ENCODE data around the gene ISY1.
"Not testable (repeated sequence)": the region's sequence is repeated elsewhere in the genome, so short reads cannot be mapped to it uniquely, and the experiment has no call there.

Gene ISY1

DNA sequence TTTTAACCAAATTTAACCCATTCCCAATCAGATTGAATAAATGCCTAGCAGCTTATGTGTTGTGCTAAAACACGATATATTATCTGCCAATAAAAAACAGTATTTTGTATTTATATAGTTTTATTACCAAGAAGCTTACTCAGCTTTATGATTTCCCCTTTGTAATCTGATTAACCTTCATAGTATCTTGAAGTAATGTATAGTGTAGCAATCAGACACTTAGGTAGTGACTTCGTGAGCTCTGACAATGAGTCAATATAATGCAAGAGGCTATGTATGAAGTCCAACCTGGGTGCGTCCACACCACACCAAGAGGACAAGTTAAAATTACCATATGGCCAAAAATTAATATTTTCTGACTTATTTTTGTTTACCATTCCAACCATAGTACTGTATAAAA is 24.9 kb upstream of the ISY1 start:
- Histone ChIP-seq H3K4me1 (ENCODE audit: control insufficient read depth in 1 of 2, insufficient read depth in 2 of 2, low read length in 2 of 2) (peaks cover 0 to 16% of the 10 kb centered on the region in 2 donors), H3K27me3 (ENCODE audit: control insufficient read depth in 1 of 2, insufficient read depth in 2 of 2, low read length in 2 of 2) (no peaks in the 10 kb centered on the region), H3K9me3 (ENCODE audit: control insufficient read depth in 1 of 2, low read length in 2 of 2) (no peaks in the 10 kb centered on the region), H3K27ac (ENCODE audit: low read depth, low read length) (no peak overlapping the region), H3K36me3 (ENCODE audit: control insufficient read depth in 1 of 2, insufficient read depth in 2 of 2, low read length in 2 of 2) (no peaks in the 10 kb centered on the region), H3K4me3 (ENCODE audit: low read depth in 1 of 2, low read length in 2 of 2) (peak overlapping the region in 1 of 2 donors; percentile 9), H3K9ac (ENCODE audit: low read depth in 1 of 2, low read length in 2 of 2) (no peak overlapping the region)

DNA sequence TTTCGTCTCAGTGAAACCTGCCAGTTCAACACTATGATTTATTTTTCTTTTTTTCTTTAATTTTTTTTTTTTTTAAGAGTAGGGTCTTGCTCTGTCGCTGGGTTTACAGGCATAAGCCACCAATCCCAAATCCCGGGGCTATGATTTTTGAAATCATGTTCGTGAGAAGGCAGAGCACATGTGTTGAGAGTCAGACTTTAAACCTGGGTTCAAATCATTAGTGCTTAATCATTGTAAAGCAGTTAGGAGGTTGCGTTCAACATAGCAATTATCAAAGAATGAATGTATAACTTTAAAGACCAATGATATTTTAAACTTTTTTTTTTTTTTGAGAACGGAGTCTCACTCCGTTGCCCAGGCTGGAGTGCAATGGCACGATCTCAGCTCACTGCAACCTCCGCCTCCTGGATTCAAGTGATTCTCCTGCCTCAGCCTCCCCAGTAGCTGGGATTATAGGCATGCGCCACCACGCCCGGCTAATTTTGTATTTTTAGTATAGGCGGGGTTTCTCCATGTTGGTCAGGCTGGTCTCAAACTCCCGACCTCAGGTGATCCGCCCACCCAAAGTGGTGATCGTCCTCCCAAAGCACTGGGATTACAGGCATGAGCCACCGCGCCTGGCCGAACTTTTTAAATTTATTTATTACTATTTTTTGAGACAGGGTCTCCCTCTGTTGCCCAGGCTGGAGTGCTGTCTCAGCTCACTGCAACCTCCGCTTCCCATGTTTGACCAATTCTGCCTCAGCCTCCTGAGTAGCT is 24.1 kb upstream of the ISY1 start:
- H3K4me3 ChIP-seq (ENCODE audit: low read depth in 1 of 2, low read length in 2 of 2) = peak overlapping the region in 1 of 2 donors; percentile 97
- H3K4me1 ChIP-seq (ENCODE audit: control insufficient read depth in 1 of 2, insufficient read depth in 2 of 2, low read length in 2 of 2) = peaks cover 4 to 23% of the 10 kb centered on the region in 2 donors
- not testable (repeated sequence) for H3K27ac ChIP-seq (ENCODE audit: low read depth, low read length)

DNA sequence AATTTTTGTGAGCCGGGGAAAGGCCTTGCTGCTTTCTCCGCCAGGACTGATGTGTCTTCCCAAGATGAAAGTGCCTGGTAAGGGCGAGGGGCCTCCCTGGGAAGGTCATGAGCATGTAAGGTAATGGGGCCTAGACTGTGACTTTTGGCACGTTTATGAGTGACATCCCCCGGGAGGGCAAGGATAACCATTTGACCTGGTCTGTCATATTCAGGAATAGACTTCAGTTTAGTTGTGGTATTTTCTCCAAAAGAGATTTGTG is 23.5 kb upstream of the ISY1 start:
- Histone ChIP-seq H3K36me3 (ENCODE audit: control insufficient read depth in 1 of 2, insufficient read depth in 2 of 2, low read length in 2 of 2) (no peaks in the 10 kb centered on the region), H3K4me1 (ENCODE audit: control insufficient read depth in 1 of 2, insufficient read depth in 2 of 2, low read length in 2 of 2) (peaks cover 4 to 28% of the 10 kb centered on the region in 2 donors), H3K27me3 (ENCODE audit: control insufficient read depth in 1 of 2, insufficient read depth in 2 of 2, low read length in 2 of 2) (no peaks in the 10 kb centered on the region), H3K4me3 (ENCODE audit: low read depth in 1 of 2, low read length in 2 of 2) (peak overlapping the region; percentile 93 to 97), H3K27ac (ENCODE audit: low read depth, low read length) (peak overlapping the region; percentile 89), H3K9ac (ENCODE audit: low read depth in 1 of 2, low read length in 2 of 2) (peak overlapping the region; percentile 98 to 99), H3K9me3 (ENCODE audit: control insufficient read depth in 1 of 2, low read length in 2 of 2) (no peaks in the 10 kb centered on the region)

More for the DNA sequence above, 24.1 kb upstream of the ISY1 start:
- H3K9ac ChIP-seq (ENCODE audit: low read depth in 1 of 2, low read length in 2 of 2) = peak overlapping the region in 1 of 2 donors; percentile 99
- H3K36me3 ChIP-seq (ENCODE audit: control insufficient read depth in 1 of 2, insufficient read depth in 2 of 2, low read length in 2 of 2); H3K9me3 ChIP-seq (ENCODE audit: control insufficient read depth in 1 of 2, low read length in 2 of 2); H3K27me3 ChIP-seq (ENCODE audit: control insufficient read depth in 1 of 2, insufficient read depth in 2 of 2, low read length in 2 of 2): not testable (repeated sequence)

DNA sequence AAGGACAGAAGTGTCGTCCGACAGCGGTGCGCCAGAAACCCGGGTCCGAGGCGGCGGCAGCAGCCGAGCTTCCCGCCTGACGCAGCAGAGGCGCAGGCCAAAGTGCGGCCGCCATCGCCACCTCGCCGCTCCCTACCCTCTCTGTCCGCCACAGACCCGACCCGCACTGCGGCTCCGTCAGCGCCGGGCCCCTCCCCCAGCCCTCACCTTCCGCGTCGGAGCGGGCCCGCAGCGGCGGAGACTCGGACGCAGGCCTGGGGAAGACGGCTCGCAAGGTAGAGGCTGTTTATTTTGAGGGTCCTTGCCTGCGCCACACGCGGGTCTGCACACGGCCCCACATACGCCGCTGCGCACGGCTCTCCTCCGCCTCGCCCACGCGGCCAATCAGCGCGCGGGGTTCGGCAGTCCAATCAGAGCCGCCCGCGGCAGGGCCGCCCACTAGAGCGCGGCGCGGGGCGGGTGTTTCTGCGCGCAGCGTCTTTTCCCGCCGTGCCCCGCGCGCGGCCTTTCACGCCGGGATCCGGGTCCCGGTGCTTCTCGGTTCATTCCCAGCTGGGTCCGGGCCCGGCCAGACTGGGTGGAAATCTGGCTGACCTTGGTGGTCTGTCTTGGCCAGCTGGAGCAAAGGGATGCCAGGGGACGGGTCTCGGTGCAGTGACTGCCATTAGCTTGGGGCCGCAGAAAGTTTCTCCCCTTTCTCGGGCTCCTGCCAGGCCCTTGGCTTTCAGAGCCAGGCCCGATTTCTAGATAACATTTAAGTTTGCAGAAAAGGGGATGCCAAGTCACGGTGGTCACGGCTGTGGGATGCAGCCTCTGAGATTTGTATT is 22.9 kb upstream of the ISY1 start, which contains the start of gene CNBP:
TSS of gene CNBP (minus strand) at position 328 of the 827 bp plus-strand sequence. CDS start 12,139 bp downstream, outside the sequence.
- peak within 1 kb of the TSS; percentile 99 for H3K9ac ChIP-seq (ENCODE audit: low read depth in 1 of 2, low read length in 2 of 2)
- H3K27ac ChIP-seq (ENCODE audit: low read depth, low read length) = peak within 1 kb of the TSS; percentile 99
- no peaks in the 10 kb centered on the region for H3K27me3 ChIP-seq (ENCODE audit: control insufficient read depth in 1 of 2, insufficient read depth in 2 of 2, low read length in 2 of 2)
- H3K4me1 ChIP-seq (ENCODE audit: control insufficient read depth in 1 of 2, insufficient read depth in 2 of 2, low read length in 2 of 2) = peaks cover 4 to 33% of the 10 kb centered on the region in 2 donors
- H3K9me3 ChIP-seq (ENCODE audit: control insufficient read depth in 1 of 2, low read length in 2 of 2) = no peaks in the 10 kb centered on the region
- H3K36me3 ChIP-seq (ENCODE audit: control insufficient read depth in 1 of 2, insufficient read depth in 2 of 2, low read length in 2 of 2) = peaks cover 0 to 5% of the 10 kb centered on the region in 2 donors
- peak within 1 kb of the TSS; percentile 93 to 97 for H3K4me3 ChIP-seq (ENCODE audit: low read depth in 1 of 2, low read length in 2 of 2)

DNA sequence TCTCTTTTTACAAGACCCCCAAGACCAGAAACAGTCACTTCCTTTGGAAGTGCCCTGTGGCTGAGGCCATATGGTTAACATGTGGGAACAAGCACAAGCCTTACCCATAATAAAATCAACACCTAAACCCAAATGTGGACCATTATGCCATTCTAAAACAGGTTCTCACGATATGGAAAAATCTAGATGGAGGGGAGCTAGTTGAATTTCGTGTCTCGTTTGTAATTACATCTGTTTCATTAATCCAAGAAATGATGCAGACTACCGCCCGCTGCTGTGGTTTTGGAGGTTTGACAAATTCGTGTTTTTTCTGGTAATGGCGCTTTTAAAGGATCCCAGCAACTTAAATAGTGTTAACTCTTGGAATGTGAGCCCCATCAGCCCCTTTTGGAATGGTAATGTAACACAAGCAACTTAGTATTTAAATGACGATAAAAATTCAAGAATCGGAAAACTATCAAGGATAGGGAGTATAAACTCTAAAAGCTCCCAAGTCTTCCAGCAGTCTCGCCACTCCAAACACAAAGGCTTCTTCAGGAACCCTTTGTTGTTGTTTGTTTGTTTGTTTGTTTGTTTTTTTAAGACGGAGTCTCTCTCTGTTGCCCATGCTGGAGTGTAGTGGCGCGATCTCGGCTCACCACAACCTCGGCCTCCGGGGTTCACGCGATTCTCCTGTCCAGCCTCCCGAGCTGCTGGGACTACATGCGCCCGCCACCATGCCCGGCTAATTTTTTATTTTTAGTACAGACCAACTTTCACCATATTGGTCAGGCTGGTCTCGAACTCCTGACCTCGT is 21.7 kb upstream of the ISY1 start:
- Histone ChIP-seq H3K27me3 (ENCODE audit: control insufficient read depth in 1 of 2, insufficient read depth in 2 of 2, low read length in 2 of 2) (no peaks in the 10 kb centered on the region), H3K36me3 (ENCODE audit: control insufficient read depth in 1 of 2, insufficient read depth in 2 of 2, low read length in 2 of 2) (peaks cover under 1 to 13% of the 10 kb centered on the region in 2 donors), H3K9ac (ENCODE audit: low read depth in 1 of 2, low read length in 2 of 2) (peak overlapping the region; percentile 99), H3K9me3 (ENCODE audit: control insufficient read depth in 1 of 2, low read length in 2 of 2) (no peaks in the 10 kb centered on the region), H3K4me1 (ENCODE audit: control insufficient read depth in 1 of 2, insufficient read depth in 2 of 2, low read length in 2 of 2) (peaks cover 15 to 45% of the 10 kb centered on the region in 2 donors), H3K4me3 (ENCODE audit: low read depth in 1 of 2, low read length in 2 of 2) (peak overlapping the region; percentile 93 to 97), H3K27ac (ENCODE audit: low read depth, low read length) (peak overlapping the region; percentile 99)

DNA sequence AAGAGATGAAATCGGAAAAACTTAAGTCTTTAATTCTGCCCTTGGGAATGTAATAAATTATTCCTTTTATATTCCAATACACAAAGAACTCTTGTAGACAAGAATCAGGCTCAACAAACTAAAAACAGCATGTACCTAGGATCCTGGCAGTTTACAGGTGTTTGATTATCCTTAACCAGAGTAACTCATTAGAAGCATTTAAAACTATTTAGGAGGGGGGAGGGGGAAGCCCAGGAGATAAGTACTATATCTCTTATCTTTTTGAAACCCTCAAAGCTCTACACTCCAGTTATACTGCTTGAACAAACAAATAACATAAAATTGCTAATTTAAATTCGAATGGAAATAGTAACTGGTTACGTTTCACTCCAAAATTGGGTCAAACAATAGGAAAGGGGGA is 21.0 kb upstream of the ISY1 start:
- Histone ChIP-seq H3K4me3 (ENCODE audit: low read depth in 1 of 2, low read length in 2 of 2) (peak overlapping the region; percentile 93 to 97), H3K36me3 (ENCODE audit: control insufficient read depth in 1 of 2, insufficient read depth in 2 of 2, low read length in 2 of 2) (peaks cover 6 to 18% of the 10 kb centered on the region in 2 donors), H3K27ac (ENCODE audit: low read depth, low read length) (no peak overlapping the region), H3K9me3 (ENCODE audit: control insufficient read depth in 1 of 2, low read length in 2 of 2) (no peaks in the 10 kb centered on the region), H3K4me1 (ENCODE audit: control insufficient read depth in 1 of 2, insufficient read depth in 2 of 2, low read length in 2 of 2) (peaks cover 22 to 51% of the 10 kb centered on the region in 2 donors), H3K27me3 (ENCODE audit: control insufficient read depth in 1 of 2, insufficient read depth in 2 of 2, low read length in 2 of 2) (no peaks in the 10 kb centered on the region), H3K9ac (ENCODE audit: low read depth in 1 of 2, low read length in 2 of 2) (peak overlapping the region; percentile 99)

DNA sequence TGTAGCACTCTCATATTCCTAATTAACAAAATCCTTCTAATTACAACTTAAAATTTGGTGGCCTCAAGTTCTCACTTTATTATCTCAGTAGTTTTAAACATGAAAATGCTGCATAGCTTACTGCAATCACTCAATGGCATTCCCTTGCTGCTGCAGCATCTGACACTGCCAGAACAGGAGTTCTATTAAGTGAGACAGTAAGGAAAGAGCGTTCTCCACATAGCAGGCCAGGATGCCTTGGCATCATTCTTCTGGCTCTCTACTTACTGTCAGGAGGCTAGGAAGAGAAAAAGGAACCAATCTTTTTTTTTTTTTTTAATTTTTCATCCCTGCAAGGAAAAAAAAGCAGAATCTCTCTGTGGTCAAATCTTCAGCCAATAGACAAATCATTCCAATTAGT is 19.6 kb upstream of the ISY1 start:
- no peak overlapping the region for H3K27ac ChIP-seq (ENCODE audit: low read depth, low read length)
- H3K9ac ChIP-seq (ENCODE audit: low read depth in 1 of 2, low read length in 2 of 2) = peak overlapping the region in 1 of 2 donors; percentile 5
- no peaks in the 10 kb centered on the region for H3K27me3 ChIP-seq (ENCODE audit: control insufficient read depth in 1 of 2, insufficient read depth in 2 of 2, low read length in 2 of 2)
- H3K9me3 ChIP-seq (ENCODE audit: control insufficient read depth in 1 of 2, low read length in 2 of 2) = no peaks in the 10 kb centered on the region
- H3K36me3 ChIP-seq (ENCODE audit: control insufficient read depth in 1 of 2, insufficient read depth in 2 of 2, low read length in 2 of 2) = peaks cover 6 to 26% of the 10 kb centered on the region in 2 donors
- H3K4me3 ChIP-seq (ENCODE audit: low read depth in 1 of 2, low read length in 2 of 2) = peak overlapping the region; percentile 16 to 38
- H3K4me1 ChIP-seq (ENCODE audit: control insufficient read depth in 1 of 2, insufficient read depth in 2 of 2, low read length in 2 of 2) = peaks cover 35 to 57% of the 10 kb centered on the region in 2 donors

DNA sequence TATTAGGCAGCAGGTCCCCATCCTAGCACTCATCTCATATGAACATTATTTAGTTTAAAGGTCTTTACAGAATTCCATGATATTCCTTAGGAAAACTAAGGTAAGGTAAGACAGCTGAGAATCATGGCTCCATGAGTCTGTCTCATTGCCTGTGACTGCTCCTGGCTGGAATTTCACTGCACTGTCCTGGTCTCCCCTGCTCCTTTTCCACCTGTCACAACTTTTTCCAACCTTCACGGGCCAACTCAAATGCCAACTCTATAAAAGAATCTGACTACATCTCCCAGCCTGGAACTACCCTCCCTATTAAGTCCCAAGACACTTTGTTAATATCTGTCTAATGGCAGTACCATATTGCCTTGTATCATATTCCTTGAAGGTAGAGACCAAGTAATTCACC is 15.2 kb upstream of the ISY1 start:
- Histone ChIP-seq H3K9me3 (ENCODE audit: control insufficient read depth in 1 of 2, low read length in 2 of 2) (no peaks in the 10 kb centered on the region), H3K36me3 (ENCODE audit: control insufficient read depth in 1 of 2, insufficient read depth in 2 of 2, low read length in 2 of 2) (peaks cover 11 to 44% of the 10 kb centered on the region in 2 donors), H3K4me1 (ENCODE audit: control insufficient read depth in 1 of 2, insufficient read depth in 2 of 2, low read length in 2 of 2) (peaks cover 41 to 48% of the 10 kb centered on the region in 2 donors), H3K27ac (ENCODE audit: low read depth, low read length) (no peak overlapping the region), H3K27me3 (ENCODE audit: control insufficient read depth in 1 of 2, insufficient read depth in 2 of 2, low read length in 2 of 2) (no peaks in the 10 kb centered on the region), H3K4me3 (ENCODE audit: low read depth in 1 of 2, low read length in 2 of 2) (no peak overlapping the region), H3K9ac (ENCODE audit: low read depth in 1 of 2, low read length in 2 of 2) (no peak overlapping the region)

DNA sequence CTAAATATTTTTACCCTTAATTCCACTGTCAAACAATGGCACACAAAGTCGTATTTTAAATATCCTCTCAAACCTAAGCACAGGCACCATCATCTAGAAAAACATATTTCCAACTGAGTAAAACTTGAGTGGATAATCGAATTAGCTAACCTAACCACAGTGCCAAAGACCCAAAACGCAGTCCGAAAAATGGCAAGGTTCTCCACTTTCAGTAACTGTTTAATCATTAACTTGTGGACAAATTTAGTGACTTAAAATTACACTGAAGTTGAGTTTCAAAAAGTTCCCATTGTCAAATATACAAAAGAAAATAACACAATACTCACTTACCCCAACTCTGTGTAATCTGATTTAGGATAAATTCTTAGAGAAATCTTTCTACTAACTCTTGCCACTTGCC is 12.9 kb upstream of the ISY1 start:
- Histone ChIP-seq H3K27me3 (ENCODE audit: control insufficient read depth in 1 of 2, insufficient read depth in 2 of 2, low read length in 2 of 2) (no peaks in the 10 kb centered on the region), H3K36me3 (ENCODE audit: control insufficient read depth in 1 of 2, insufficient read depth in 2 of 2, low read length in 2 of 2) (peaks cover 25 to 56% of the 10 kb centered on the region in 2 donors), H3K27ac (ENCODE audit: low read depth, low read length) (no peak overlapping the region), H3K9me3 (ENCODE audit: control insufficient read depth in 1 of 2, low read length in 2 of 2) (no peaks in the 10 kb centered on the region), H3K9ac (ENCODE audit: low read depth in 1 of 2, low read length in 2 of 2) (no peak overlapping the region), H3K4me3 (ENCODE audit: low read depth in 1 of 2, low read length in 2 of 2) (no peak overlapping the region), H3K4me1 (ENCODE audit: control insufficient read depth in 1 of 2, insufficient read depth in 2 of 2, low read length in 2 of 2) (peaks cover 28 to 36% of the 10 kb centered on the region in 2 donors)
